Psoas muscle (tissue), 8 donors: ENCODE results near the gene MPST. TPM values are rescaled to one million over a fixed set of nuclear protein-coding genes. Genes with fewer than 3 reads are reported as not detected.

Source experiments
- ATAC-seq, 4 donors: fragments of 200-7000 bp; cut with Tn5 transposase; one replicate each; pipeline ENCODE4 v1.9.1; 2020; ENCODE audit warnings: moderate library complexity in 3 of 4, mild to moderate bottlenecking in 2 of 4
- DNase-seq, 2 donors: peaks; one replicate each; pipeline ENCODE4 v3.0.0-alpha.2; 2020
- H3K27ac ChIP-seq: fragments of 200-600 bp; one replicate; pipeline ENCODE4 v1.8.0; 2022
- H3K27me3 ChIP-seq, 3 donors: fragments of 200-600 bp in 1 of 3; one replicate each; pipeline versions ENCODE4 v1.6.1 to v1.8.0; 2013 to 2022; ENCODE audit warnings: low read length in 2 of 3, mild to moderate bottlenecking in 2 of 3, moderate library complexity in 1 of 3; ENCODE audit not compliant: insufficient read depth in 3 of 3
- H3K36me3 ChIP-seq, 2 donors: fragments of 200-600 bp in 1 of 2; one replicate each; pipeline versions ENCODE4 v1.6.1 to v1.8.0; 2013 to 2022; ENCODE audit warnings: low read depth in 1 of 2, mild to moderate bottlenecking in 1 of 2, moderate library complexity in 1 of 2; ENCODE audit not compliant: insufficient read depth in 1 of 2
- H3K4me1 ChIP-seq: fragments of 200-600 bp; one replicate; pipeline ENCODE4 v1.8.0; 2022
- H3K4me3 ChIP-seq: fragments of 200-600 bp; one replicate; pipeline ENCODE4 v1.8.0; 2022; ENCODE audit warnings: mild to moderate bottlenecking
- H3K9me3 ChIP-seq: fragments of 200-600 bp; one replicate; pipeline ENCODE4 v1.8.0; 2022
- CTCF ChIP-seq: fragments of 200-600 bp; IDR thresholded peaks from one replicate; pipeline ENCODE4 v1.8.0; 2022; ENCODE audit warnings: antibody characterized with exemption
- WGBS, 3 donors: extraction: QIAGEN DNeasy Blood & Tissue Kit; methylation state at CpG; one replicate each; pipeline versions ENCODE4 v1.1.6 to v1.1.7; 2013; 5-methylcytosine and 5-hydroxymethylcytosine counted together
- intact Hi-C, 2 donors: fragments of 100-400 bp; cut with DNase I; formaldehyde crosslinking; loops; one replicate each; pipeline versions ENCODE4 v1.11.0 to v1.14.2; 2022
- polyA plus RNA-seq, 3 donors: library from polyadenylated mRNA; stranded (reverse); fragments of 200-250 nt; gene quantifications; one replicate each; pipeline ENCODE4 v1.2.3, GENCODE V29; 2013
- total RNA-seq, 4 donors: library from RNA; stranded (reverse); fragmentation: NEBNext Ultra II Directional in 2 of 4; extraction: Animal tissue kit (Norgen Biotek cat#: 25700) in 2 of 4; gene quantifications; one replicate each; pipeline versions ENCODE4 v1.2.1 to v1.2.4, GENCODE V29; 2021 to 2023
- donor health status: healthy with polysubstance abuse.
- donor health status: DM: no; HTN: no; CAD: no; lungs with moderate emphysema.
- donor health status: Bipolar disorder and iron deficiency.
- donor health status: healthy.
- donor health status: DM: yes; HTN: yes; CAD: no.
- donor health status: DM: no; HTN: no; CAD: no.
- donor health status: DM: no; HTN: no; CAD: no.
- donor health status: DM: yes; HTN: yes; CAD: no.

MPST gene
- total and polyA plus RNA-seq, 7 donors, result 31.5 to 83.6 (median 42.2) TPM

- intact Hi-C loops, result no loop called here
- 69 to 72% (median 72%) methylated on average over 25 of the region's 25 CpGs for WGBS, 3 donors
- H3K4me1 ChIP-seq, result no peaks in the 10 kb centered on the region
- H3K36me3 ChIP-seq, result no peaks in the 10 kb centered on the region
- H3K27ac ChIP-seq, result no peak overlapping the region
- H3K9me3 ChIP-seq, result no peaks in the 10 kb centered on the region
- no peak for ATAC-seq
- H3K27me3 ChIP-seq, result peaks cover 0 to 21% (median 6%) of the 10 kb centered on the region in 3 donors
- TF ChIP-seq CTCF, result no peak
- DNase-seq, result no peak
- peak overlapping the region; percentile 68 for H3K4me3 ChIP-seq
Observed at GRCh38 chr22:37052386-37053309, 33.1 kb downstream of the MPST start.

GRCh38 chr22:37053310-37054055, 33.9 kb downstream of the MPST start:
- DNase-seq, result no peak
- peaks cover 0 to 21% (median 6%) of the 10 kb centered on the region in 3 donors for H3K27me3 ChIP-seq
- 65 to 78% (median 66%) methylated on average over 16 of the region's 16 CpGs for WGBS, 3 donors
- TF ChIP-seq CTCF, result no peak
- H3K36me3 ChIP-seq, result no peaks in the 10 kb centered on the region
- H3K4me3 ChIP-seq, result no peak overlapping the region
- H3K27ac ChIP-seq, result no peak overlapping the region
- H3K4me1 ChIP-seq, result no peaks in the 10 kb centered on the region
- intact Hi-C loops, result no loop called here
- no peak for ATAC-seq
- H3K9me3 ChIP-seq, result no peaks in the 10 kb centered on the region

GRCh38 chr22:37054056-37054395, 34.5 kb downstream of the MPST start:
- no peaks in the 10 kb centered on the region for H3K4me1 ChIP-seq
- H3K27ac ChIP-seq, result no peak overlapping the region
- H3K36me3 ChIP-seq, result no peaks in the 10 kb centered on the region
- ATAC-seq (no peak), DNase-seq (no peak)
- H3K9me3 ChIP-seq, result no peaks in the 10 kb centered on the region
- intact Hi-C loops, result no loop called here
- H3K27me3 ChIP-seq, result peaks cover 0 to 21% (median 6%) of the 10 kb centered on the region in 3 donors
- no peak for TF ChIP-seq CTCF
- WGBS, 3 donors, result 79 to 85% (median 84%) methylated on average over 8 of the region's 8 CpGs
- H3K4me3 ChIP-seq, result no peak overlapping the region

GRCh38 chr22:37054600-37055365, 35.2 kb downstream of the MPST start:
- no peak overlapping the region for H3K4me3 ChIP-seq
- no peak for TF ChIP-seq CTCF
- DNase-seq (no peak), ATAC-seq (no peak)
- no peaks in the 10 kb centered on the region for H3K9me3 ChIP-seq
- no peaks in the 10 kb centered on the region for H3K36me3 ChIP-seq
- WGBS, 3 donors, result 90 to 93% (median 92%) methylated on average over 20 of the region's 20 CpGs
- H3K4me1 ChIP-seq, result no peaks in the 10 kb centered on the region
- peaks cover 0 to 21% (median 8%) of the 10 kb centered on the region in 3 donors for H3K27me3 ChIP-seq
- intact Hi-C loops, result no loop called here
- H3K27ac ChIP-seq, result no peak overlapping the region
